ENCODE measurements around the gene HMCN2. TPM values are rescaled to one million over a fixed set of nuclear protein-coding genes. Genes with fewer than 3 reads are reported as not detected.

Gene HMCN2
- polyA plus RNA-seq, 1 experiment, result under 0.01 TPM

GRCh38 chr9:130462685-130463540 is 197.4 kb downstream of the HMCN2 start:
- ChIA-PET CTCF (interaction anchor here (0.6 to 8.0 kb wide), 3 partner anchors 220 to 516 kb away, joined by 3 to 188 read pairs (median 8); no protein-coding TSS in a partner anchor), POLR2A (interaction anchor here (0.5 kb wide), 1 partner anchor 90 kb away, joined by 4 read pairs; no protein-coding TSS in a partner anchor)
- TF ChIP-seq CTCF (IDR thresholded peaks at IDR 0.05; ENCODE audit: low read depth, low read length), result no peak
- H3K27ac ChIP-seq (ENCODE audit: low read depth, low read length), result no peak overlapping the region
- peaks cover 23% of the 10 kb centered on the region for H3K27me3 ChIP-seq (ENCODE audit: control insufficient read depth, insufficient read depth, low read length)
- H3K9me3 ChIP-seq (ENCODE audit: control insufficient read depth, insufficient read depth, low read length), result peaks cover 6% of the 10 kb centered on the region
- no peak overlapping the region for H3K4me3 ChIP-seq (ENCODE audit: low read depth, low read length)
- no peak for DNase-seq (ENCODE audit: low read depth, low spot score)

DNA sequence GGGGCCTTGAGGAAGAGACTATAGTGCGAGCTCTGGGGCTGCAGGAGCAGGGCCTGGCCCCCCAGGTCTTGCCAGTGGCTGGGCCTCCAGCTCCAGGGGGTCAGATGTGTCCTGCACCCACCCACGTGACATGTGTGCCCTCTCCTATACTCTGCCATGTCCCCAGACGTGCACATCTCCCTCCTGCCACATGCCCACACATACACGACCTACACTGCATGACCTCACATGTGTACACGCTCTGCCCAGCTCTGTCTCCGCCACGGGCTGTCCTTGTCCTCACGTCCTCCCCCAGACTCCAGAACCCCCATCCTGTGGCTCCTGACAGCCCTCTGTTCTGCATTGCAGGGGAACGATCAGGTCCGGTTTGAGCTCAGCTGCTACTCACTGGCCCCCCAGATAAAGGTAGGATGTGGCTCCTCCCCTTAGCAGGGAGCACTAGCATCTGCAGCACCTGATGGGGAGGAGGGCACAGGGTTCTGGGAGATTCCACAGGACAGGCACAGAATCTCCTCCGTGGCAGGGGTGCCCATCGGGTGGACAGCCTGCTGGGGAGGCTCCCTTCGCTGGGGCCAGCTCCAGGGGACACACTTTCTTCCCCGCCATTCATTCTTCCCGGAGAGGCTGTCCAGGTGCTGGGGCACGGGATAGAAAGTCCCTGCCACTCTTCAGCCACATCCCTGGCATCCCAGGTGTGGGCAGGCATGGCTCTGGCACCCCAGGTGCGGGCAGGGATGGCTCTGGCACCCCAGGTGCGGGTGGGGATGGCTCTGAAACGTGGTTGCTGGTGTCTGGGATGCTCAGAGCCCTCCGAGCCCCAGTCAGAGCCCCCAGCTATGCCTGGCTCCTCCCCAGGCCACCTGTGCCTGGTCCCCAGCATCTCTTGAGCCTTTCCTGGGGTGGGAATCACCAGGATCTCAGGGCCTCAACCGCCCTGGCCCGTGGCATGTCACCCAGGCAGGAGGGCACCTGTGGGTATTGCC is 198.5 kb downstream of the HMCN2 start:
- TF ChIP-seq CTCF (IDR thresholded peaks at IDR 0.05; ENCODE audit: low read depth, low read length), result no peak
- Histone ChIP-seq H3K27me3 (ENCODE audit: control insufficient read depth, insufficient read depth, low read length) (peaks cover 31% of the 10 kb centered on the region), H3K9me3 (ENCODE audit: control insufficient read depth, insufficient read depth, low read length) (no peaks in the 10 kb centered on the region; the same call in 1 of the 2 replicates), H3K27ac (ENCODE audit: low read depth, low read length) (no peak overlapping the region), H3K4me3 (ENCODE audit: low read depth, low read length) (no peak overlapping the region)
- ChIA-PET CTCF (interaction anchor here (1.4 to 8.0 kb wide), 2 partner anchors 219 to 237 kb away, joined by 3 to 188 read pairs; no protein-coding TSS in a partner anchor), POLR2A (interaction anchor here (0.5 kb wide), 1 partner anchor 89 kb away, joined by 4 read pairs; no protein-coding TSS in a partner anchor)
- DNase-seq (ENCODE audit: low read depth, low spot score), result no peak

DNA sequence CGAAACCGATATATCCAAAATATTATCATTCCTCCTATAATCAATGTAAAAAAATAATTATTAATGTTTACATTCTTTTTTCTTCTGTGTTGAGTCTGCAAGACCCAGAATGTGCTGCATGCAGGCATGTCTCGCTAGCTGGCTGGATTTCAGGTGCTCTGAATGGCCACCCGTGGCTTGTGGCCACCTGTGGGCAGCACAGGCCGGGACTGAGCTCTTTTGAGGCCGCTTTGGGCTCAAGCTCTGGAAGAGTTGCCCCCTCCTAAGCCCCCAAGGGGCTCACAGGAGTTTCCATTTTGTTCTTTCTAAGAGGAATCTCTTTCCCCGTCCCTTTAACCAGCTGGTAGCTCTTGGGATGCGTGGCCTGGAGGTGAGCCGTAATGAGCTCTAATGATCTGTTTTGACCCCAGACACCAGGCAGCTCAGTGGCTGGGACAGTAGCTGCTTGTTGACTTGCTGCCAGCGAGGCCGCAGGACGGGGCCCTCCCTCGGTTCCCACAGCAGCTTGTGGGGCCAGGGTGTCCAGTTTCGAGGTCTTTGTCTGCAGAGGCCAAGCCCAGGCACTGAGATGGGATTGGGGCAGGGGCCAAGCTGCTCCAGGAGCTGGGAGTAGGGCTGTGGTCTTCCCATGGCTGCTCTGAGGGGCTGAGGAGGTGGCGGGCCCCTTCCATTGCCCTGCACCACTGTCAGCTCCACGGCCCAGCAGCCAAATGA is 200.0 kb downstream of the HMCN2 start:
- POLR2A ChIA-PET, result no interaction called here
- Histone ChIP-seq H3K4me3 (ENCODE audit: low read depth, low read length) (no peak overlapping the region), H3K27me3 (ENCODE audit: control insufficient read depth, insufficient read depth, low read length) (peaks cover 25% of the 10 kb centered on the region), H3K9me3 (ENCODE audit: control insufficient read depth, insufficient read depth, low read length) (no peaks in the 10 kb centered on the region; the same call in 1 of the 2 replicates), H3K27ac (ENCODE audit: low read depth, low read length) (no peak overlapping the region)
- CTCF ChIA-PET, result interaction anchor here (8.0 kb wide), 1 partner anchor 218 kb away, joined by 188 read pairs; no protein-coding TSS in a partner anchor
- no peak for DNase-seq (ENCODE audit: low read depth, low spot score)
- TF ChIP-seq CTCF (IDR thresholded peaks at IDR 0.05; ENCODE audit: low read depth, low read length), result no peak

GRCh38 chr9:130466537-130467217 is 201.1 kb downstream of the HMCN2 start:
- ChIA-PET POLR2A (no interaction called here), CTCF (interaction anchor here (1.0 to 8.0 kb wide), 2 partner anchors 216 to 217 kb away, joined by 8 to 188 read pairs; no protein-coding TSS in a partner anchor)
- H3K4me3 ChIP-seq (ENCODE audit: low read depth, low read length), result no peak overlapping the region
- H3K9me3 ChIP-seq (ENCODE audit: control insufficient read depth, insufficient read depth, low read length), result no peaks in the 10 kb centered on the region; the same call in 1 of the 2 replicates
- peaks cover 25% of the 10 kb centered on the region for H3K27me3 ChIP-seq (ENCODE audit: control insufficient read depth, insufficient read depth, low read length)
- no peak overlapping the region for H3K27ac ChIP-seq (ENCODE audit: low read depth, low read length)
- DNase-seq (ENCODE audit: low read depth, low spot score), result no peak
- no peak for TF ChIP-seq CTCF (IDR thresholded peaks at IDR 0.05; ENCODE audit: low read depth, low read length)

Measured in AG04450 (cell line).